CD4-positive, alpha-beta memory T cell (primary cell): ENCODE results near the gene MTFP1. TPM values are rescaled to one million over a fixed set of nuclear protein-coding genes. Genes with fewer than 3 reads are reported as not detected.
A peak's percentile ranks its signal among the peaks of the same experiment; 100 is the strongest.

ENCODE experiments used
- CTCF ChIA-PET: fragments of 350-600 bp; sonication (Branson Sonifier 250); formaldehyde crosslinking; loops from one replicate; lab custom pipeline; 2021; ENCODE audit warnings: inconsistent platforms; ENCODE audit not compliant: partially characterized antibody; lab: Charles Lee
- POLR2A ChIA-PET: fragments of 350-600 bp; sonication (Branson Sonifier 250); formaldehyde crosslinking; loops from one replicate; lab custom pipeline; 2021; ENCODE audit not compliant: partially characterized antibody; lab: Charles Lee
- DNase-seq, 5 donors: peaks; one replicate each; pipeline versions ENCODE4 v3.0.0 to v3.0.0-alpha.2; 2020 to 2022; ENCODE audit warnings: mixed read lengths in 1 of 5
- H3K27ac ChIP-seq: one replicate; pipeline ENCODE4 v1.7.0; 2013; ENCODE audit warnings: low read depth, low read length
- H3K27me3 ChIP-seq: 2 replicates; pipeline ENCODE4 v1.7.0; 2013; ENCODE audit warnings: mild to moderate bottlenecking, low read length, moderate library complexity; ENCODE audit not compliant: insufficient read depth
- H3K36me3 ChIP-seq: 2 replicates; pipeline ENCODE4 v1.7.0; 2013; ENCODE audit warnings: mild to moderate bottlenecking, low read length, moderate library complexity; ENCODE audit not compliant: insufficient read depth
- H3K4me1 ChIP-seq: 2 replicates; pipeline ENCODE4 v1.7.0; 2013; ENCODE audit warnings: mild to moderate bottlenecking, low read length, moderate library complexity; ENCODE audit not compliant: insufficient read depth
- H3K4me3 ChIP-seq, 2 donors: one replicate each; pipeline ENCODE4 v1.7.0; 2013; ENCODE audit warnings: low read length in 2 of 2, mild to moderate bottlenecking in 1 of 2
- H3K9me3 ChIP-seq, 2 donors: one replicate each; pipeline ENCODE4 v1.7.0; 2013; ENCODE audit warnings: low read length in 2 of 2, control low read depth in 1 of 2; ENCODE audit not compliant: control insufficient read depth in 1 of 2
- H3K27ac Mint-ChIP-seq, 7 donors: one replicate each; pipeline ENCODE4 v1.8.0; 2020 to 2021; ENCODE audit warnings: mixed read lengths in 7 of 7, mild to moderate bottlenecking in 6 of 7, inconsistent platforms in 3 of 7, moderate library complexity in 3 of 7
- H3K27me3 Mint-ChIP-seq, 2 donors: one replicate each; pipeline ENCODE4 v1.8.0; 2020 to 2021; ENCODE audit warnings: mixed read lengths in 2 of 2
- H3K36me3 Mint-ChIP-seq, 2 donors: one replicate each; pipeline ENCODE4 v1.8.0; 2020 to 2021; ENCODE audit warnings: mixed read lengths in 2 of 2, inconsistent platforms in 1 of 2, mild to moderate bottlenecking in 1 of 2
- H3K4me1 Mint-ChIP-seq, 4 donors: one replicate each; pipeline ENCODE4 v1.8.0; 2020 to 2021; ENCODE audit warnings: mixed read lengths in 4 of 4, mild to moderate bottlenecking in 1 of 4
- H3K4me3 Mint-ChIP-seq, 8 donors: one replicate each; pipeline ENCODE4 v1.8.0; 2020 to 2021; ENCODE audit warnings: mixed read lengths in 8 of 8, mild to moderate bottlenecking in 7 of 8, moderate library complexity in 6 of 8, inconsistent platforms in 3 of 8
- H3K9me3 Mint-ChIP-seq, 8 donors: one replicate each; pipeline ENCODE4 v1.8.0; 2020 to 2021; ENCODE audit warnings: mixed read lengths in 8 of 8, mild to moderate bottlenecking in 5 of 8, inconsistent platforms in 3 of 8, moderate library complexity in 1 of 8
- intact Hi-C: fragments of 100-400 bp; cut with micrococcal nuclease; formaldehyde crosslinking; loops from one replicate; pipeline ENCODE4 v1.15.1; 2023
- polyA plus RNA-seq, 2 donors: library from polyadenylated mRNA; unstranded; fragments of 300-500 nt; fragmentation: Illumina TruSeq; gene quantifications; one replicate each; pipeline ENCODE4 v1.2.3, GENCODE V29; 2021
- total RNA-seq, 2 experiments: library from RNA; stranded (reverse); gene quantifications; one replicate each; pipeline ENCODE4 v1.2.3, GENCODE V29; 2021

MTFP1 gene
- total and polyA plus RNA-seq, 4 experiments from 2014 or later: 13.5 to 47.4 (median 23.4) TPM

DNA sequence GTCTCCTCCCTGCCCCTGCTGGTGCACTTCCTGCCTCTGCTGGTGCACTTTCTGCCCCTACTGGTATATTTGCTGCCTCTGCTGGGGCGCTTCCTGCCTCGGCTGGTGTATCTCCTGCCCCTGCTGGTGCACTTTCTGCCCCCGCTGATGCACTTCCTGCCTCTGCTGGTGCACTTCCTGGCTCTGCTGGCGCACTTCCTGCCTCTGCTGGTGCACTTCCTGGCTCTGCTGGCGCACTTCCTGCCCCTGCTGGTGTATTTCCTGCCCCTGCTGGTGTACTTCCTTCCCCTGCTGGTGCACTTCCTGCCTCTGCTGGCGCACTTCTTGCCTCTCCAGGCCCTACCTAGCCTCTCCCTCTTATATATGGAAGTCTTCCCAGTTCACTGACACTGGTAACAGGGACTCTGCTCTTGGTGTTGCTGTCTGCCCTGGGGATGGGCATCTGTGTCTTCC is 10.1 kb downstream of the MTFP1 start:
- Histone ChIP-seq H3K9me3 (no peaks in the 10 kb centered on the region), H3K4me3 (peak overlapping the region; percentile 38 to 71), H3K4me1 (peaks cover 19% of the 10 kb centered on the region), H3K27me3 (peaks cover 7% of the 10 kb centered on the region), H3K27ac (peak overlapping the region; percentile 91), H3K36me3 (no peaks in the 10 kb centered on the region)
- Mint-ChIP-seq H3K27me3 (peaks cover 15 to 16% of the 10 kb centered on the region in 2 donors), H3K27ac (peak overlapping the region; percentile 80 to 100 (median 100)), H3K4me3 (peak overlapping the region; percentile 46 to 86 (median 80)), H3K4me1 (peaks cover 11 to 29% (median 18%) of the 10 kb centered on the region in 4 donors), H3K36me3 (peaks cover 11% of the 10 kb centered on the region in 2 donors), H3K9me3 (peaks cover 0 to 16% (median 10%) of the 10 kb centered on the region in 8 donors)
- peak; percentile 89 to 95 (median 93) for DNase-seq
- intact Hi-C loops: loop anchor here (1.0 kb wide), 1 partner anchor 9 kb away; no protein-coding TSS in a partner anchor
- ChIA-PET CTCF (interaction anchor here (0.7 to 7.0 kb wide), 5 partner anchors 9 to 484 kb away, joined by 3 to 74 read pairs (median 4); partner anchors contain the start of gene MTFP1), POLR2A (interaction anchor here (0.7 to 9.7 kb wide), 5 partner anchors 10 to 168 kb away, joined by 3 to 126 read pairs (median 4); partner anchors contain the start of genes MTFP1 and SEC14L2)

GRCh38 chr22:30436196-30436595 is 10.6 kb downstream of the MTFP1 start:
- peak overlapping the region; percentile 80 to 100 (median 100) for H3K27ac Mint-ChIP-seq

GRCh38 chr22:30438559-30438958 is 13.0 kb downstream of the MTFP1 start:
- H3K27me3 ChIP-seq: peaks cover 7% of the 10 kb centered on the region
- ChIA-PET POLR2A (interaction anchor here (9.7 kb wide), 1 partner anchor 14 kb away, joined by 126 read pairs; the partner anchor contains the start of gene MTFP1), CTCF (interaction anchor here (7.0 kb wide), 1 partner anchor 14 kb away, joined by 74 read pairs; the partner anchor contains the start of gene MTFP1)
- Mint-ChIP-seq H3K27ac (peak overlapping the region in 6 of 7 donors; percentile 50 to 100 (median 68)), H3K4me1 (peaks cover 17 to 45% (median 31%) of the 10 kb centered on the region in 4 donors), H3K4me3 (no peak overlapping the region), H3K27me3 (peaks cover 23 to 28% of the 10 kb centered on the region in 2 donors), H3K9me3 (peaks cover 0 to 22% (median 19%) of the 10 kb centered on the region in 8 donors), H3K36me3 (peaks cover 14 to 15% of the 10 kb centered on the region in 2 donors)
- no peak overlapping the region for H3K27ac ChIP-seq
- intact Hi-C loops: no loop called here
- no peaks in the 10 kb centered on the region for H3K36me3 ChIP-seq
- DNase-seq: no peak
- no peaks in the 10 kb centered on the region for H3K9me3 ChIP-seq
- H3K4me1 ChIP-seq: peaks cover 36% of the 10 kb centered on the region
- H3K4me3 ChIP-seq: no peak overlapping the region

More at GRCh38 chr22:30436196-30436595, 10.6 kb downstream of the MTFP1 start:
- Histone ChIP-seq H3K36me3 (no peaks in the 10 kb centered on the region), H3K4me1 (peaks cover 19% of the 10 kb centered on the region), H3K4me3 (peak overlapping the region; percentile 32 to 71), H3K9me3 (no peaks in the 10 kb centered on the region), H3K27me3 (peaks cover 7% of the 10 kb centered on the region), H3K27ac (peak overlapping the region; percentile 91)
- no peak for DNase-seq
- Mint-ChIP-seq H3K4me1 (peaks cover 11 to 29% (median 18%) of the 10 kb centered on the region in 4 donors), H3K9me3 (peaks cover 0 to 16% (median 10%) of the 10 kb centered on the region in 8 donors), H3K36me3 (peaks cover 11 to 14% of the 10 kb centered on the region in 2 donors), H3K4me3 (peak overlapping the region in 6 of 8 donors; percentile 72 to 86 (median 82)), H3K27me3 (peaks cover 18 to 20% of the 10 kb centered on the region in 2 donors)
- ChIA-PET POLR2A (interaction anchor here (0.7 to 9.7 kb wide), 6 partner anchors 10 to 168 kb away, joined by 3 to 126 read pairs (median 4); partner anchors contain the start of genes CASTOR1, MTFP1 and SEC14L2), CTCF (interaction anchor here (0.7 to 7.0 kb wide), 5 partner anchors 9 to 484 kb away, joined by 3 to 74 read pairs (median 4); partner anchors contain the start of gene MTFP1)
- intact Hi-C loops: no loop called here

- intact Hi-C loops: no loop called here
- peaks cover 36% of the 10 kb centered on the region for H3K4me1 ChIP-seq
- peak overlapping the region in 2 of 7 donors; percentile 26 to 94 for H3K27ac Mint-ChIP-seq
- H3K4me3 ChIP-seq: no peak overlapping the region
- no peak overlapping the region for H3K4me3 Mint-ChIP-seq
- POLR2A ChIA-PET: interaction anchor here (9.7 kb wide), 1 partner anchor 15 kb away, joined by 126 read pairs; the partner anchor contains the start of gene MTFP1
- no peak for DNase-seq
- no peaks in the 10 kb centered on the region for H3K36me3 ChIP-seq
- H3K4me1 Mint-ChIP-seq: peaks cover 17 to 42% (median 32%) of the 10 kb centered on the region in 4 donors
- peaks cover 23 to 28% of the 10 kb centered on the region in 2 donors for H3K27me3 Mint-ChIP-seq
- no peak overlapping the region for H3K27ac ChIP-seq
- CTCF ChIA-PET: interaction anchor here (7.0 kb wide), 1 partner anchor 14 kb away, joined by 74 read pairs; the partner anchor contains the start of gene MTFP1
- H3K9me3 ChIP-seq: no peaks in the 10 kb centered on the region
- H3K36me3 Mint-ChIP-seq: peaks cover 14 to 15% of the 10 kb centered on the region in 2 donors
- peaks cover 7% of the 10 kb centered on the region for H3K27me3 ChIP-seq
- H3K9me3 Mint-ChIP-seq: peaks cover 0 to 22% (median 20%) of the 10 kb centered on the region in 8 donors
These were observed 13.7 kb downstream of the MTFP1 start for GRCh38 chr22:30439226-30439625.

DNA sequence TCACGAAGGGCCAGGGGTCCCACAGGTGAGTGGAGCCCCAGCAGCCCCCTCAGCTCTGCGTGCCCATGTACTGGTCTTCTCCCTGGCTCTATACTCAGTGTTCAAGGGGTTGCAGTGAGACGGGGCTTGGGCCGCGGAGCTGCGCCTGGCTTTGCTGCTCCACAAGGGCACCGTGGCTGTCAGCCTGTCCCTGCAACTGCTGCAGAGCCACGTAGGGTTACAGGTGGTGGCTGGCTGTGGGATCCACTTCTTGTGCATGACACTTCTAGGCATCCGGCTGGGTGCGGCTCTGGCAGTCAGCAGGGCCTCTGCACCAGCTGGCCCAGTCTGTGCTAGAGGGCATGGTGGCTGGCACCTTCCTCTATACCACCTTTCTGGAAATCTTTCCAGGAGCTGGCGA is 14.3 kb downstream of the MTFP1 start:
- H3K9me3 ChIP-seq: no peaks in the 10 kb centered on the region
- POLR2A ChIA-PET: interaction anchor here (9.7 kb wide), 1 partner anchor 16 kb away, joined by 126 read pairs; the partner anchor contains the start of gene MTFP1
- peaks cover 14 to 15% of the 10 kb centered on the region in 2 donors for H3K36me3 Mint-ChIP-seq
- peaks cover 23 to 28% of the 10 kb centered on the region in 2 donors for H3K27me3 Mint-ChIP-seq
- no peak overlapping the region for H3K4me3 ChIP-seq
- H3K4me3 Mint-ChIP-seq: no peak overlapping the region
- H3K4me1 ChIP-seq: peaks cover 33% of the 10 kb centered on the region
- no peaks in the 10 kb centered on the region for H3K36me3 ChIP-seq
- peak overlapping the region in 2 of 7 donors; percentile 29 to 64 for H3K27ac Mint-ChIP-seq
- H3K9me3 Mint-ChIP-seq: peaks cover 0 to 22% (median 20%) of the 10 kb centered on the region in 8 donors
- H3K27ac ChIP-seq: no peak overlapping the region
- peaks cover 16 to 36% (median 30%) of the 10 kb centered on the region in 4 donors for H3K4me1 Mint-ChIP-seq
- H3K27me3 ChIP-seq: peaks cover 7% of the 10 kb centered on the region
- no peak for DNase-seq
- CTCF ChIA-PET: no interaction called here
- intact Hi-C loops: no loop called here

DNA sequence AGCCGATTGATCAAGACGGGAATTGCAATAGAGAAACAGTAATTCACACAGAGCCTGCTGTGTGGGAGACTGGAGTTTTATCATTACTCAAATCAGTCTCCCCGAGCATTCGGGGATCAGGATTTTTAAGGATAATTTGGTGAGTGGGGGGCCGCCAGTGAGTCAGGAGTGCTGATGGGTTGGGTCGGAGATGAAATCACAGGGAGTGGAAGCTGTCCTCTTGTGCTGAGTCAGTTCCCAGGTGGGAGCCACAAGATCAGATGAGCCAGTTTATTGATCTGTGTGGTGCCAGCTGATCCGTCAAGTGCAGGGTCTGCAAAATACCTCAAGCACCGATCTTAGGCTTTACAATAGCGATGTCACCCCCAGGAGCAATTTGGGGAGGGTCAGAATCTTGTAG is 15.5 kb downstream of the MTFP1 start:
- Mint-ChIP-seq H3K4me3 (peak overlapping the region in 1 of 8 donors; percentile 20), H3K27ac (peak overlapping the region in 1 of 7 donors; percentile 61), H3K9me3 (peaks cover 0 to 14% (median 12%) of the 10 kb centered on the region in 8 donors), H3K4me1 (peaks cover 8 to 26% (median 19%) of the 10 kb centered on the region in 4 donors), H3K36me3 (peaks cover 7 to 8% of the 10 kb centered on the region in 2 donors), H3K27me3 (peaks cover 25 to 34% of the 10 kb centered on the region in 2 donors)
- CTCF ChIA-PET: no interaction called here
- Histone ChIP-seq H3K4me3 (no peak overlapping the region), H3K9me3 (no peaks in the 10 kb centered on the region), H3K4me1 (peaks cover 22% of the 10 kb centered on the region), H3K36me3 (no peaks in the 10 kb centered on the region), H3K27me3 (peaks cover 7% of the 10 kb centered on the region), H3K27ac (no peak overlapping the region)
- intact Hi-C loops: no loop called here
- DNase-seq: no peak
- POLR2A ChIA-PET: no interaction called here
